HEK293 (cell line): Measurements from ENCODE around the gene ZRSR2.
A peak's percentile ranks its signal among the peaks of the same experiment; 100 is the strongest.

Experiments
- HIC1 ChIP-seq: fragments of 450-650 bp; formaldehyde crosslinking; IDR thresholded peaks from 2 replicates; pipeline ENCODE4 v1.5.1; 2016; ENCODE audit warnings: missing biosample characterization, missing genetic modification characterization
- HOXA7 ChIP-seq: sonication (generic); formaldehyde crosslinking; IDR thresholded peaks from 2 replicates; pipeline ENCODE4 v1.8.1; 2022; ENCODE audit warnings: missing genetic modification reagents, borderline replicate concordance
- OVOL3 ChIP-seq: fragments of 450-650 bp; formaldehyde crosslinking; IDR thresholded peaks from 2 replicates; pipeline ENCODE4 v1.5.1; 2016; ENCODE audit warnings: missing biosample characterization, missing genetic modification characterization
- REPIN1 ChIP-seq: fragments of 450-650 bp; formaldehyde crosslinking; IDR thresholded peaks from 2 replicates; pipeline ENCODE4 v1.5.1; 2017; ENCODE audit warnings: missing biosample characterization, missing genetic modification characterization, low read depth
- REST ChIP-seq: fragments of 450-650 bp; formaldehyde crosslinking; IDR thresholded peaks from 2 replicates; pipeline ENCODE4 v1.5.1; 2016; ENCODE audit warnings: missing biosample characterization, missing genetic modification characterization
- SCRT2 ChIP-seq: fragments of 450-650 bp; formaldehyde crosslinking; IDR thresholded peaks from 2 replicates; pipeline ENCODE4 v1.5.1; 2016; ENCODE audit warnings: missing biosample characterization, missing genetic modification characterization
- TSHZ1 ChIP-seq: fragments of 450-650 bp; formaldehyde crosslinking; IDR thresholded peaks from 2 replicates; pipeline ENCODE4 v1.5.1; 2016; ENCODE audit warnings: missing biosample characterization, missing genetic modification characterization, borderline replicate concordance
- YY1 ChIP-seq: fragments of 450-650 bp; formaldehyde crosslinking; IDR thresholded peaks from 2 replicates; pipeline ENCODE4 v1.5.1; 2018; ENCODE audit warnings: missing biosample characterization, missing genetic modification characterization
- ZBTB44 ChIP-seq: fragments of 450-650 bp; IDR thresholded peaks from 2 replicates; pipeline ENCODE4 v1.5.1; 2018; ENCODE audit warnings: missing biosample characterization, mild to moderate bottlenecking, missing genetic modification characterization
- ZFHX2 ChIP-seq: fragments of 450-650 bp; formaldehyde crosslinking; conservative IDR thresholded peaks from 2 replicates; pipeline ENCODE4 v1.5.1; 2016; ENCODE audit warnings: missing biosample characterization, missing genetic modification characterization
- ZNF114 ChIP-seq: fragments of 450-650 bp; formaldehyde crosslinking; IDR thresholded peaks from 2 replicates; pipeline ENCODE4 v1.5.0; 2017; ENCODE audit warnings: missing biosample characterization, missing genetic modification characterization
- ZNF155 ChIP-seq: fragments of 450-650 bp; formaldehyde crosslinking; IDR thresholded peaks from 2 replicates; pipeline ENCODE4 v1.5.1; 2016; ENCODE audit warnings: missing biosample characterization, missing genetic modification characterization
- ZNF19 ChIP-seq: fragments of 450-650 bp; formaldehyde crosslinking; IDR thresholded peaks from 2 replicates; pipeline ENCODE4; 2016; ENCODE audit warnings: missing biosample characterization, missing genetic modification characterization, low read depth
- ZNF221 ChIP-seq: fragments of 450-650 bp; formaldehyde crosslinking; IDR thresholded peaks from 2 replicates; pipeline ENCODE4 v1.5.1; 2017; ENCODE audit warnings: missing biosample characterization, missing genetic modification characterization, borderline replicate concordance
- ZNF350 ChIP-seq: fragments of 450-650 bp; formaldehyde crosslinking; IDR thresholded peaks from 2 replicates; pipeline ENCODE4 v1.5.0; 2017; ENCODE audit warnings: missing biosample characterization, mild to moderate bottlenecking, missing genetic modification characterization
- ZNF354C ChIP-seq: fragments of 450-650 bp; formaldehyde crosslinking; IDR thresholded peaks from 2 replicates; pipeline ENCODE4 v1.5.1; 2016; ENCODE audit warnings: missing biosample characterization, missing genetic modification characterization, low read depth, borderline replicate concordance
- ZNF37A ChIP-seq: fragments of 450-650 bp; IDR thresholded peaks from 2 replicates; pipeline ENCODE4 v1.5.1; 2018; ENCODE audit warnings: missing biosample characterization, missing genetic modification characterization
- ZNF549 ChIP-seq: fragments of 450-650 bp; IDR thresholded peaks from 2 replicates; pipeline ENCODE4 v1.5.1; 2018; ENCODE audit warnings: missing biosample characterization, missing genetic modification characterization, mild to moderate bottlenecking, inconsistent platforms, moderate library complexity
- ZNF561 ChIP-seq: fragments of 450-650 bp; IDR thresholded peaks from 2 replicates; pipeline ENCODE4 v1.5.1; 2018; ENCODE audit warnings: missing biosample characterization, missing genetic modification characterization, borderline replicate concordance
- ZNF610 ChIP-seq: fragments of 450-650 bp; formaldehyde crosslinking; IDR thresholded peaks from 2 replicates; pipeline ENCODE4 v1.5.1; 2016; ENCODE audit warnings: missing biosample characterization, missing genetic modification characterization, borderline replicate concordance
- ZSCAN16 ChIP-seq: fragments of 450-650 bp; formaldehyde crosslinking; IDR thresholded peaks from 2 replicates; pipeline ENCODE4 v1.5.1; 2016; ENCODE audit warnings: missing biosample characterization, missing genetic modification characterization
- ZSCAN4 ChIP-seq: fragments of 450-650 bp; formaldehyde crosslinking; IDR thresholded peaks from 2 replicates; pipeline ENCODE4 v1.5.1; 2017; ENCODE audit warnings: missing biosample characterization, missing genetic modification characterization

Gene ZRSR2

GRCh38 chrX:15854712-15855567, 64.7 kb downstream of the ZRSR2 start, which contains the start of gene AP1S2 (continued):
- no peak for TF ChIP-seq ZNF155
- no peak for TF ChIP-seq ZNF37A (tag by site-specific recombination)
- TF ChIP-seq REST (tag by site-specific recombination): peak; percentile 77
- no peak for TF ChIP-seq ZNF19
- TF ChIP-seq TSHZ1 (tag by site-specific recombination): 0 out of 2 replicates have a peak, but pooled peaks have one; percentile 44
- no peak for TF ChIP-seq ZNF610 (tag by site-specific recombination)
- TF ChIP-seq ZNF350 (tag by site-specific recombination): no peak
- no peak for TF ChIP-seq OVOL3 (tag by site-specific recombination)
- TF ChIP-seq ZNF549 (tag by site-specific recombination): no peak
- TF ChIP-seq SCRT2: peak; percentile 81
- no peak for TF ChIP-seq ZBTB44 (tag by site-specific recombination)
- no peak for TF ChIP-seq ZSCAN4 (tag by site-specific recombination)
- TF ChIP-seq ZNF114 (tag by site-specific recombination): no peak
- peak; percentile 68 for TF ChIP-seq HIC1 (tag by site-specific recombination)
- TF ChIP-seq ZFHX2: peak; percentile 52
- TF ChIP-seq ZSCAN16: no peak
- TF ChIP-seq HOXA7: no peak
- no peak for TF ChIP-seq ZNF221 (tag by site-specific recombination)
- peak; percentile 83 for TF ChIP-seq ZNF561 (tag by site-specific recombination)
- TF ChIP-seq REPIN1 (tag by site-specific recombination): no peak
- 0 out of 2 replicates have a peak, but pooled peaks have one; percentile 32 for TF ChIP-seq YY1 (tag by site-specific recombination)
- TF ChIP-seq ZNF354C: no peak
